ENCODE measurements around the gene DCAF8.

The DCAF8 gene

DNA sequence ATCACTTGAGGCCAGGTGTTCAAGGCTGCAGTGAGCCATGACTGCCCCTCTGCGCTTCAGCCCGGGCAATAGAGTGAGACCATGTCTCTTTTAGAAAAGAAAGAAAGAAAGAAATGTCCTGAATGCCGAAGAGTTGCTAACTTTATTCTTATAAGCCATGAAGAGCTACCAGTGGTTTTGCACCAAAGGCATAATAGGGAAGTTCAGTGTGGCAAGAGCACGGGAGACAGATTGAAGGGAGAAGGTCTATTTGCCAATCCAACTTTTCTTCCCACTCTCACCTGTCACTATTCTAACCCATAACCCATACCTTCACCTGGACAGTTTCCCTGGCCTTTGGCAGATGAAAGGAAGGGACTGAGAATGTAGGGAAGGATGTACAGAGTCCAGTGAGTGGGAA, 61.6 kb downstream of the DCAF8 start:
- no peak for DNase-seq

DNA sequence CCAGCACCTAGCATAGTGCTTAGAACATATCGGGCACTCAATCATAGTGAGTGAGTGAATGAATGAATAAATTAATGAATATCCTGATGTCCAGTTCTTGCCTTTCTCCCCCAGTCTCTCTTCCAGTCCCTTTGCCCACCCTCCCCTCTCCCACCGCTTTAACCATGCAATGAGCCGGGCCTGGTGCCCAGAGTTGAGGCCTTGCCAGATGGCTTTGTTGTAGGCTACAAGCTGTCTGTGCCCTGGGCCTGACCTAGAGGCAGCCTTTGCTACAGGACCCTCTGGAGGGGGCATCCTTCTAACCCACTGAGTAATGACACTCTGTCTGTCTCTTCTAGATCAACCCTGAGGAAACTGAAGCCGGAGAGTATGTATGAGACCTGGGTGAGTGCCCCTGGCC, 65.1 kb downstream of the DCAF8 start:
- DNase-seq = no peak

DNA sequence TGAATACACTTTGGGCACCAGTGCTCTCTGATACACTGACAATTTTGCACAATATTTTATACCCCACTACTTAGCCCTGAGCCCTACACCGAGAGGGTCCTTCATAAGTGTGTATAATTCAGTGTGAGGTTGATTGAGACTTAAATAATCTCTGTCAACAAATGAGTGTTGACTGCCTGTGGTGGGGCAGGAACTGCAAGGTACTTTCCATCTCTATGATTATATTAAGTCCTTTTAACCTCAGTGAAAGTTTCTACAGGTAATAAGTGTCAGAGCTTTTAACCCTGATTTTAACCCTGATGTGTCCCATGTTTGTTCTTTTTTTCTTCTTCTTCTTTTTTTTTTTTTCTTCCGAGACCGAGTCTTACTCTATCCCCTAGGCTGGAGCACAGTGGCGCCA, 66.2 kb downstream of the DCAF8 start:
- no peak for DNase-seq

DNA sequence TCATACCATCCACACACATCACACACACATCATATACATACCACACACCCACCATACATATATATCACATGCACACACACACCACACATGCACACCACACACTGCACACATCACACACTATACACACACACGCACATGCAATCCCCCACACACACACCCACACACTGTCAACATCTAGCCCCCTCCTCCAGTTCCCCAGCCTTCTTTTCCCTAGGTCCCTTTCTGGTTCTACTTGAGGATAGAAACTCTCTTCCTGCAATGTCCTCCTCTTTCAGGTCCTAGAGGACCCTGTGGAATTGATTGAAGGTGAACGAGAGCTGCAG, 67.7 kb downstream of the DCAF8 start:
- DNase-seq = no peak

DNA sequence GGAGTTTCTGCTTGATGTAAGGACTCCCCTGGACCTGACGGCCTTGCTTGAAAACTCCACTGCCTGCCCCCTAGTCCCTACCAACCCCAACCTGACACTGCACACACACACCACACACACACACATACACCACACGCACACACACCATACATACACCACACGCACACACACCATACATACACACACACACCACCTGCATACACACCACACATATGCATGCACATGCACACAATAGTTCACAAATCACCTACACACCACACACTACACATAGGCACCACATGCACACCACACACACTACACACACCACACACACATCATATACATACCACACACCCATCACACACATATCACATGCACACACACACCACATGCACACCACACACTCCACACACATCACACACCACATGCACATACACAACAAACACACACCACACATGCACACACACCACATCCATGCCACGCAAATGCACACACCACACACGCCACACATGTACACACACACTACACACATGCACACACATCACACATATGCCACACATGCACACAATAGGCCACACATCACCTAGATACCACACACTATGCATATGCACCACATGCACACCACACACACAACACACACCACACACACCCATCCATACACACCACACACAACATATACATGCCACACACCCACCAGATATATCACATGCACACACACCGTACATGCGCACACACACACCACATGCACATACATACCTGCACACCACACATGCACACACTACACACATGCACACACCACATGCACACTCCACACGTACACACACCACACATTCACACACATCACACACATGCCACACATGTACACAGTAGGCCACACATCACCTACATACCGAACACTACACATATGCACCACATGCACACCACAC, 68.3 kb downstream of the DCAF8 start:
- no peak for DNase-seq

DNA sequence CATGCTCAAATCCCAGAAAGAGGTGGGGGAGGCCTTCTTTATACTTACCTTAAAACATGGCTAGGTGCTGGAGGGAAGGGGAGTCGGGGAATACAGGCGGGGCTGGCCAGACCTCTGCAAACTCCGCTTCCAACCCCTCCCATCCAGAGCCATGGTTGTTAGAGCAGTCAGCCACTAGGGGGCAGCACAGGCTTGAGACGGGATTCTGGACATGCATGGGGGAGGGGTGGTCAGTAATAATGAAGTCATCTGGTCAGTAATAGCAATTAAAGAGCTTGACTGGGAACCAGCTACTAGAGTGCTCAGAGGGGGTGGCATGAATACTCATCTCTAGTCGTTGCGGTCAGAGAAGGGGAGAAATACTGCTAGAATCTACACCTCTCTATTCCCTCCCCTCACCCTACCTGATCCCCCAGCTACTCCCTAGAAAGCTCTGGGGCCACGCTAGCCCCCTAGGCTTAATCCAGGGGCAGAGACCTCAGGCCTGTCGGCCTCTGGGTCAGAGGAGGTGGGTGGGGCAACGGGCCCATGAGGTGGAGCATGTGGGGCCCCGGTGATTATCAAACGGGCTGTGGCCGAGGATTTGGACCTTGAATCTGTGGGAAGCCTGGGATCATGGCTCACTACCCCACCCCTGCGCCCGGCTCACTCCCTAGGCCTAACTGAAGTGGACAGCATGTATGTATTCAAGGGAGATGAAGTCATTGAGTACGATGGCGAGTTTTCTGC, 69.1 kb downstream of the DCAF8 start:
- DNase-seq = peak; percentile 70

DNA sequence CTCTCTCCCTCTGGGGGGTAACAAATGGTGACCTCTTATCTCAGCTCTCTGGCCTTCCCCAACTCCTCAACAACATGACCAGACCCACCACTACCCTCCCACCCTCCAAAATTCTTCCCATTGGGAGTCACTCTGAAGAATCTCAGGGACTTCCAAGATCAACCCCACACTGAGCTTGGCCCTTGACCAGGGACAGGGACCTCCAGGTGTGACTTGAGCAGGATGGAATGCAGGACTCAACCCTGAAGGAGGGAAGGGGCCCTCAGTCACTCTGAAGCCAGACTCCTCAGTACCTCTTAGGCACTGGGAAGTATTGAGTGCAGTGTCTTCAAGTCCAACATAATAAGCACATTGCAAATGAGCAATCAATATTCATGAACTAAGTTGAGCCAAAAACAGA, 70.1 kb downstream of the DCAF8 start:
- no peak for DNase-seq

DNA sequence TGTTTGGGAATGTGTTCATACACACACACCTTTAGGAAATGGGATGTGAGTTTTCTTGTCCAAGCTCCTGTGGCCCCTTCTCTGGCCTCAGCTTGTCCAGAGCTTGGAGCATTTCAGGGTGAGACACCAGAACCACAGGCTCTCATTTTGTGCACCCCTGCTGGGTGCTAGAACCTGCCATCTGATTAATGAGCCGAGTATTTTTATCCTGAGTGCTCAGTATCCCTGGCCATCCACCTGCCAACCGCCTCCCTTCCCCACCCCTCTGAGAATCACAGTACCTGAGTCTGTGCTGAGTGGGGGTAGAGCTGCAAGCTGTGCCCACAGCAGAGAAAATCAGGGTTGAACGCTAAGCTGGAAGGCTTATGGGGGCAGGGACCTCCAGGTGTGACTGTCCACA, 70.6 kb downstream of the DCAF8 start:
- DNase-seq = no peak

DNA sequence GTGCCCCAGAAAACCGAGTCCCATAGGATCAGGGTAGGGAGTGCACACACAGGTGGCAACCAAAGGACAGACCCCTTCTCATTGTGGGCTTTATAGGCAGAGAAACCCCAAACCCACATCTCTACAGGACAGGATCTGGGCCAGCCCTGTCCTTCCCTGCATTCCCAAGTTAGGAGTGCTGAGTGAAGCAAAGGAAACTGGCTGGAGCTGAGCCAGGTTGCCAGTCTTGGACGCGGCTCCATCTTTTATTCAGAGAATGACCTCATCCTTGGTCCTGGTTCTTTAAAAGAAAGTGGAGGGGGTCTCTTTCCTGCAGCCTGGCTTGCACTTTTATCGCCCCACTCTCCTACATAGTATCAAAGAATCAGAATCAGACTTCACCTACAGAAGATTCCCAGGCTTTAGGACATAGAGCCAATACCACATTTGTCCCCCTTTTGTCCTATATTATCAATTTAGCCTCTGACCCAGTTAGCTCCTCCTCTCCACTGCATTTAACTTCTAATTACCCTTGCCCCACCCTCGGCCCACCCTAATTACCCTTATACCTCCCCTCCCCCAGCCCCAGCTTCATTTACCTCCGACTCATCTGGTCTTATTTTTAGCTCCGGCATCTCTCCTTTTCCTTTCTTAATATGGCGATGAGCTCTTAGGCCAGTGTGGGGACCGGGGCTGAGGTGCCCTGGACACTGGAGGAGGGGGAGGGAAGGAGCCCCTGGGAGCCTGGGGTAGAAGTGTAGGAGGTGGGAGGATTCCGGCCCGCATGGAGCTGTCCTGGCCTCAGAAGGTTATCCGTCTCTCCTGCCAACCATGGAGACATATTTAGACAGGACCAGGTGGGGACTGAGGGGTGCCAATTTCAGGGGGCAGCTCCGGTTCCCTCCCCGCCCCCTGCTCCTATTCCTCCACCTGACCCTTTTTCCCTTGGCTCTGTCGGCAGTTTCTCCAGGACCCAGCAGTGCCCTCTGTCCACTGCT, 72.4 kb downstream of the DCAF8 start, which contains the start of gene CASQ1:
TSS of gene CASQ1 (plus strand) at position 927 of the 977 bp plus-strand sequence. CDS start 177 bp downstream, outside the sequence.
- DNase-seq = no peak

DNA sequence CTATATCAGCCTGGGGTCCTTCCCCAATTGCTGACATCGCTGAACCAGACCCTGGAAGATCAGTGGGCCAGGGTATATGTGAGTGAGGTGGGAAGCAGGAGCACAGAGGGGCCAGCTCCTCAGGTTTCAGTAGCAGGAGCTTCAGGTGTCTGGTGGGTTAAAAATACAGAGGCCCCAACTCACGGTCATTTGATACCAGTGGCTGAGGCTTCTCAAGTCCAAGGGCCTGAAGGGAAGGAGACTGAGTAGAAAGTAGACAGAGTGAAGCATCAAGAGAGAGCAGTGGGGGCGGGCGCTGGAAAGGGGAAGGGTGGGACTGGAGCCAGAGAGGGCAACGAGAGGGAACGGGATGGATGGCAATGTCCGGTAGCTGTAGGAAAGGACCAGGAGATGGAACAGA, 74.0 kb downstream of the DCAF8 start:
- DNase-seq = no peak

DNA sequence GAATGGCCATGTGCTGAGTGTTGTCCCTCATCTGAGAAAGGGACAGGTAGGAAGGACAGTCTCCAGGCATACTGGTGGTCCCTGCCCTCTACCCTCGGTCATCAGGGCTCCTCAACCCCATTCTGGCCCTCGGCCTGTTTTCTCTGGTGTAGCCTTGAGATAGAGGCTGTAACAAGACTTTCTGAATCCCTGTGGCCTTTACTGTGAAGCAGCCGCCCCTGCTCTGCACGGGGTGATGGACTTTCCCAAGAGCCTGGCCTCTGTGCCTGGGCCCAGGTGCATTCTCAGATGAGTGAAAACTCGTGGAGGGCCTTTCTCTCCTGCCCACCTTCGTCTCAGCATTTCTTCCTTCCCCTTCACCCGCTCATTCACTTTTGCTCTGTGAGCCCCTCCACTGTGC, 74.9 kb downstream of the DCAF8 start:
- DNase-seq = no peak

DNA sequence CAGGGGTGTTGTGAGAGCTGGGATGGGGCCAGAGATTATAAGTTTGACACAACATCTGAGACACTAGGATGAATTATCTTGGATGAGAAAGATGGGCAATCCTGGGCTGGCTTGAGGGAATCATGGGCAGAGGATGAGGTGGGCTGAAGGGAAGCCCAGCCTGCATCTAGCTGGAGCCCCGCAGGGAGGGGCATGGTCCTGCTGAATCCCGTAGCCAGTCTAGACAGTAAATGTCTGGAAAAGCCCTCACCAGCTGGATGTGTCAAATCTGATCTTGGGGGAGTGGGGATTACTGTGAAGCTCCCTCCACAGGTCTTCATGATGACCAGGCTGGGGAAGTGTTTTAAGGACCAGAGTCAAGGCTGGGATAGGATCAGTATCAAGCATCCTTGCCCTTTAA, 75.6 kb downstream of the DCAF8 start:
- DNase-seq = no peak

DNA sequence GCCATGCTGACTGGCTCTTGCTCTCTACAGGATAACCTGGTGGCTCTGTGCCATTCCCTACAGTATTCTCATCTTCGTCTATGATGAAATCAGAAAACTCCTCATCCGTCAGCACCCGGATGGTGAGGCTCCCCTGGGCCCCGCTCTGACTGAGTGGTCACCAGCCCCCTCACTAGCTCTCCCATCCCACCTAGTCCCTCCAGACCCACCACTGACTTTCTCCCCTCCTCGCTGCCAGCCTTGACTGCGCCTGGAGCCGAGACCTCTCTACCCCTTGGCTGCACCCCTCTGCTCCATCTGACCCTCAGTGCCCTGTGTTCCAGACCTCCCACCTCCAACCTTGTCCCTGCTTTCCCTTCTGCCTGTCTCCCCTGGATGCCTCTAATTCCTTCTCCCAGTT, 76.1 kb downstream of the DCAF8 start:
- DNase-seq = no peak

DNA sequence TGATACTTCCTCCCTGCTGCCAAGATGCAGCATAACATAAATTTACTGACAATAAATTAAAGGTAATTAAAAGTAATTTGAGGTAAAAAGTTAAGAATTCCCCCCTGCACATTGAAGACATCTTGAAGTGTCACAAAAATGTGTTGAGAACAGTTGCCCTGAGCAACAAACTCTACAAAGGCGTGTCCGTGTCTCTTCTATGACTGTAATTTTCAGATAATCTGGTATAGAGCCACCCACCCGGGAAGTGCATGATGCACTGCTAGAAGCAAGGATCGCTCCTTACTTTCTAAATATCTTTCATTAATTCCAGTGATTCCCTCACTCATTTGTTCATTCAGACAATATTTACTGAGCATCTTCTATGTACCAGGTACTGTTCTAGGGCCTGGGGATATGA, 83.0 kb downstream of the DCAF8 start:
- no peak for DNase-seq

DNA sequence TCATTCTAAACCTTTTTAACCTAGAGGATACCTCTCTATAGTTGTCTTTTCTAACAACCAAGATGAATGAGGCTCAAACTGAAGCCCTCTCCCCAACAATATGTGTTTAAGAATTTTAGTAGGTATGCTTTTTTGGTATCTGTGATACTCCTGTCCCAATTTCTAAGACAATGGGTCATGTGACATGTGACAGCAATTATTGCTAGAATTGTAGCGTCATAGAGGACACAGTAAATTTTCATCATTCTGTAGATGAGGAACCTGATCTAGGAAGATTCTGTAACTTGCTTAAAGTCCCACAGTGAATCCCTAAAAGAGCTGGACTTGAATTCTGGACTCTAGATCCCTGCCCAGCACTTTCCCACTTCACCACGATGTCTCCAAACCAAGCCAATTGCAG, 83.6 kb downstream of the DCAF8 start:
- no peak for DNase-seq

DNA sequence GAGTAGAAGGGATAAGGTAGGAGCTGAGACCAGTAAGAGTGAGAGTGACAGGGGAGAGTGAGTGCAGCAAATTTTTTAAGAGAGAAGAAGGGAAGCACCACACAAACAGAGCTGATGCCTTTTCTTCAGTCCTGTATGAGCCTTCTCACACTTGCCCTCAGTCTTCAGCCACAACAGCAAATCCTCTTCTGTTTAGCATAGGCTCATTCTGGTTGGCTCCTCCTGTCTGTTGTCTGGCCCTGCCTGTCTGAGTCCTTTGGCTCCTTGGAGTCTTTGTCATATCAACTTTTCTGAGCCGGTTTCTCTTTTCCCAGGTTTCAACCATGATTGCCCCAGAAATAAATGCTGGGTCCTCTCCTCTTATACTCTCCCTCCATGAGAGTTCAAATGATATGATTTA, 84.7 kb downstream of the DCAF8 start:
- DNase-seq = no peak

DNA sequence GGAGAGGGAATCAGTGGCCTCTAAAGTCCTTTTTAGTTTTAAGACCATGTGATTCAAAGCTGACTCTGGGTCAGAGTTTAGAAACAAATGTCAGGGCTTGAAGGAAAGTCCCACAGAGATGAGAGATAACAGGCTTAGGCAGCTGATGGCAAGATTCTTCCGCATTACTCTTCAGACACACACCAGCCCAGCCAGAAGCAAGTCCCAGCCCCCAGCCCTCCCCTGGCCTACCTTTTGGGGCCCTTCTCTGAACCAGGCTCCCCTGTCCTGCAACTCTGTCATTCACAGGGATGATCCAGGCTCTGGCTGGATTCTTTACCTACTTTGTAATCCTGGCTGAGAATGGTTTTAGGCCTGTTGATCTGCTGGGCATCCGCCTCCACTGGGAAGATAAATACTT, 85.1 kb downstream of the DCAF8 start:
- DNase-seq = no peak

DNA sequence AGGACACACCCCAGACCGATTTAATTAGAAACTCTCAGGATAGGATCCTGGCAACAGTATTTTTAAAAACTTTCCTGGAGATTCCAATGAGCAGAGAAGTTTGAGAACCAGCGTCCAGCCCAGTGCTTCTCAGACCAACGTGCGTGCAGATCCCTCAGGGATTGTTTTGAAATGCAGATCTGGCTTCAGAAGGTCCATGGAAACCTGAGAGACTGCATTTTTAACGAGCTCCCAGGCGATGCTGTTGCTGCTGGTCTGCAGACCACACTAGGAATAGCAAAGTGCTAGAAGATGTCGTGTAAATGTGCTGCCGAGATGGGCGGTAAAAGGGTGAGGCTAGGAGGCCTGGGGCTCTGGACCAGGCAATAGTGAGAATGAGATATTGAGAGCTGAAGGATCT, 90.4 kb downstream of the DCAF8 start:
- no peak for DNase-seq

DNA sequence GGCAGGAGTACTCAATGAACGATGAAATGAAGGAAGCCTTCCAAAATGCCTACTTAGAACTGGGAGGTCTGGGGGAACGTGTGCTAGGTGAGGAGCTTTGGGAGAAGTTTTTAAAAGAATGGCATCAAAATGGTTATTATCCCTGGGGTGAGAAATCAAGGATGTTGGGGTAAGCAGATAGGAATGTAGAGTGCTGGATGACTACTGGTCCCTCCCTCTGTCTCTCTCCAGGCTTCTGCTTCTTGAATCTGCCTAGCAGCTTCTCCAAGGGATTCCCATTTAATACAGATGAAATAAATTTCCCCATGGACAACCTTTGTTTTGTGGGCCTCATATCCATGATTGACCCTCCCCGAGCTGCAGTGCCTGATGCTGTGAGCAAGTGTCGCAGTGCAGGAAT, 91.0 kb downstream of the DCAF8 start:
- no peak for DNase-seq

DNA sequence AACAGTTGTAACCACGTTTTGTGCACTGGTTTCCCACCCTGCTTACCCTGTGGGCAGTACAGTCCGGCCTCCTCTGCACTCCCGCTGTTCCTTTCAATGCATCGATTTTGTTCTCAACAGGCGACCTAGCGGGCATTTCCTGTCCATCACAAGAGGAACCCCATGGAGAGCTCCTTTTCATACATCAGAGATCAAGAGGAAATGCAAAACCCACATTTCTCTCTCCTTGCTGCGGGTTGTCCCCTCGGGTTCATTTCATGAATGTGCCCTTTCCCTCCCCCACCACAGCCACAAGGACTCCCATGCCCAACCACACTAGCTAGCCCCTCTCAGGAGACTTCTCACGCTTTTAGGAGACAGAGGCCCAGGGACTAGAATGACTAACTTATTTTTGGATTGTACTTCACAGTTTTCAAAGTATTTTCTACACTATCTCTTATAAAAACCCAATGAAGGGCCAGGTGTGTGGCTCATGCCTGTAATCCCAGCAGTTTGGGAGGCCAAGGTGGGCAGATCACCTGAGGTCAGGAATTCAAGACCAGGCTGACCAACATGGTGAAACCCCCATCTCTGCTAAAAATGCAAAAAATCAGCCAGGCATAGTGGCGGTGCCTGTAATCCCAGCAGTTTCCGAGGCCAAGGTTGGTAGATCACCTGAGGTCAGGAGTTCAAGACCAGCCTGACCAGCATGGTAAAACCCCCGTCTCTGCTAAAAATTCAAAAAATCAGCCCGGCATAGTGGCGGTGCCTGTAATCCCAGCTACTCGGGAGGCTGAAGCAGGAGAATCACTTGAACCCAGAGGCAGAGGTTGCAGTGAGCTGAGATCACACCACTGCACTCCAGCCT, 92.6 kb downstream of the DCAF8 start:
- no peak for DNase-seq

DNA sequence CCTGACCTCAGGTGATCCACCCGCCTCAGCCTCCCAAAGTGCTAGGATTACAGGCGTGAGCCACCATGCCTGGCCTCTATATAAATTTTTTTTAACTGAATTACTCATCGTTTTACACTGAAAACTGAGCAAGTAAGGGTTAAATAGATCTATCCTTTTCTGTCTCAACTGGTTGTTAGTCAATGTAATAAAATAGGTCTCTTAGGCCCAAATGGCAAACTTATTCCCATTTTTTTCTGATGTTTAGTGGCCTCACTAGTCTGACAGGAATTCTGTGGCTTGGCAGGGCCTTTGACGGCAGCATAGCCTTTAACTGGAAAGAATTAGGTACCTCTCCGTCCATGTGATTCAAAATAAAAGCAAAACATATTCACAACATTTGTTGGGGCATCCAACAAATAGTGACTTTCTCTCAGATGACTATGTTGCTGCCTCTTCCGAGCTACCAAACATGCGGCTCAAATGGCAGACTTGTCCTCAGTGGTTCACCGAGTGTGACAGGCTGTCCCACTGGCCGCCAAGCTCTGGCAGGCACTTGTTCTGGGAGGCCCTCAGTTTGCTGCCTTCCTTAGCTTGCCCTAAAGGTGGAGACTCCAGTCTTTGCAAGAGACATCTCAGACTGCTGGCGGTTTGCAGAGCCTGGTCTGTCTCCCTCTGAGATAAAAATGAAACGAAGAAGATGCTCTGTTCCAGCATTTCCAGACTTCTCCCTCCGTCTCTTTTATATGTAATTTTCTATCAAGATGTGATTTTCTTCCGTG, 93.6 kb downstream of the DCAF8 start:
- no peak for DNase-seq

All from T1000 (cell line).